Esophagus squamous epithelium (tissue), 4 donors: ENCODE results near the gene MRPL27.

Experiments used
- POLR2A ChIP-seq, 4 donors: fragments of 450-650 bp; IDR thresholded peaks; one replicate each; pipeline ENCODE4 v1.6.1; 2017; ENCODE audit warnings: antibody characterized with exemption in 4 of 4, mild to moderate bottlenecking in 4 of 4, moderate library complexity in 3 of 4
- TF ChIP-seq, protein P1 (sequence below), 6 experiments: fragments of 450-650 bp in 4 of 6; fragments of 200-600 bp in 2 of 6; sonication (generic) in 2 of 6; IDR thresholded peaks; one replicate each; pipeline ENCODE4 v1.5.1; 2016 to 2019; ENCODE audit warnings: antibody characterized with exemption in 6 of 6, mild to moderate bottlenecking in 4 of 6, moderate library complexity in 4 of 6

DNA sequence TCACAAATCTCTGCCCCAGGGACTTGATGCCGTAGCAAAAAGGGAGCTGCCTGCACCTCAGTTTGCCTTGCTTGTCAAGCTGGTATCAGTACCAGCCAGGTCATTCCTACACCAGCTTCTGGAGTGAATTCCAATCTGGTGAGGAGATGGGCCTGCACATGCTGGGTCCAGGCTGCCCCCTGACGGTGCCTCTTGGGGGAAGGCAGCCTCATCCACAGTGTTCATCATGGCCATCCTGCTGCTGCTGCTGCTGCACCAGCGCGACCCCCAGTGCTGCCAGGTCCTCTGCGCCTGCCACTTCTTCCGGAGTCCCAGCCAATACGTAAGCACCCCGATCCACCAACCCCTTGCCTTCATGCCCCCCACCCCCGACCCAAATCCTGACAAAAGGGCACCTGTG is 8.3 kb downstream of the MRPL27 start:
- TF ChIP-seq, protein P1, sequence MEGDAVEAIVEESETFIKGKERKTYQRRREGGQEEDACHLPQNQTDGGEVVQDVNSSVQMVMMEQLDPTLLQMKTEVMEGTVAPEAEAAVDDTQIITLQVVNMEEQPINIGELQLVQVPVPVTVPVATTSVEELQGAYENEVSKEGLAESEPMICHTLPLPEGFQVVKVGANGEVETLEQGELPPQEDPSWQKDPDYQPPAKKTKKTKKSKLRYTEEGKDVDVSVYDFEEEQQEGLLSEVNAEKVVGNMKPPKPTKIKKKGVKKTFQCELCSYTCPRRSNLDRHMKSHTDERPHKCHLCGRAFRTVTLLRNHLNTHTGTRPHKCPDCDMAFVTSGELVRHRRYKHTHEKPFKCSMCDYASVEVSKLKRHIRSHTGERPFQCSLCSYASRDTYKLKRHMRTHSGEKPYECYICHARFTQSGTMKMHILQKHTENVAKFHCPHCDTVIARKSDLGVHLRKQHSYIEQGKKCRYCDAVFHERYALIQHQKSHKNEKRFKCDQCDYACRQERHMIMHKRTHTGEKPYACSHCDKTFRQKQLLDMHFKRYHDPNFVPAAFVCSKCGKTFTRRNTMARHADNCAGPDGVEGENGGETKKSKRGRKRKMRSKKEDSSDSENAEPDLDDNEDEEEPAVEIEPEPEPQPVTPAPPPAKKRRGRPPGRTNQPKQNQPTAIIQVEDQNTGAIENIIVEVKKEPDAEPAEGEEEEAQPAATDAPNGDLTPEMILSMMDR (IDR thresholded peaks at IDR 0.05) = no peak
- no peak for TF ChIP-seq POLR2A (IDR thresholded peaks at IDR 0.05)
